Measurements from ENCODE around the gene SYT7.
"Not testable (repeated sequence)": the region's sequence is repeated elsewhere in the genome, so short reads cannot be mapped to it uniquely, and the experiment has no call there.

The SYT7 gene

GRCh38 chr11:61486011-61486620, 94.8 kb downstream of the SYT7 start:
- TF ChIP-seq, protein P1, sequence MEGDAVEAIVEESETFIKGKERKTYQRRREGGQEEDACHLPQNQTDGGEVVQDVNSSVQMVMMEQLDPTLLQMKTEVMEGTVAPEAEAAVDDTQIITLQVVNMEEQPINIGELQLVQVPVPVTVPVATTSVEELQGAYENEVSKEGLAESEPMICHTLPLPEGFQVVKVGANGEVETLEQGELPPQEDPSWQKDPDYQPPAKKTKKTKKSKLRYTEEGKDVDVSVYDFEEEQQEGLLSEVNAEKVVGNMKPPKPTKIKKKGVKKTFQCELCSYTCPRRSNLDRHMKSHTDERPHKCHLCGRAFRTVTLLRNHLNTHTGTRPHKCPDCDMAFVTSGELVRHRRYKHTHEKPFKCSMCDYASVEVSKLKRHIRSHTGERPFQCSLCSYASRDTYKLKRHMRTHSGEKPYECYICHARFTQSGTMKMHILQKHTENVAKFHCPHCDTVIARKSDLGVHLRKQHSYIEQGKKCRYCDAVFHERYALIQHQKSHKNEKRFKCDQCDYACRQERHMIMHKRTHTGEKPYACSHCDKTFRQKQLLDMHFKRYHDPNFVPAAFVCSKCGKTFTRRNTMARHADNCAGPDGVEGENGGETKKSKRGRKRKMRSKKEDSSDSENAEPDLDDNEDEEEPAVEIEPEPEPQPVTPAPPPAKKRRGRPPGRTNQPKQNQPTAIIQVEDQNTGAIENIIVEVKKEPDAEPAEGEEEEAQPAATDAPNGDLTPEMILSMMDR (conservative IDR thresholded peaks at IDR 0.05; ENCODE audit: low read depth, low read length): no peak
- H3K4me3 ChIP-seq (ENCODE audit: low read depth, low read length): no peak overlapping the region
- no peak for DNase-seq (ENCODE audit: low read depth)

- TF ChIP-seq, protein P1 (conservative IDR thresholded peaks at IDR 0.05; ENCODE audit: low read depth, low read length): no peak
- no peak for DNase-seq (ENCODE audit: low read depth)
- no peak overlapping the region for H3K4me3 ChIP-seq (ENCODE audit: low read depth, low read length)
Measured at GRCh38 chr11:61485080-61485479, 95.8 kb downstream of the SYT7 start.

DNA sequence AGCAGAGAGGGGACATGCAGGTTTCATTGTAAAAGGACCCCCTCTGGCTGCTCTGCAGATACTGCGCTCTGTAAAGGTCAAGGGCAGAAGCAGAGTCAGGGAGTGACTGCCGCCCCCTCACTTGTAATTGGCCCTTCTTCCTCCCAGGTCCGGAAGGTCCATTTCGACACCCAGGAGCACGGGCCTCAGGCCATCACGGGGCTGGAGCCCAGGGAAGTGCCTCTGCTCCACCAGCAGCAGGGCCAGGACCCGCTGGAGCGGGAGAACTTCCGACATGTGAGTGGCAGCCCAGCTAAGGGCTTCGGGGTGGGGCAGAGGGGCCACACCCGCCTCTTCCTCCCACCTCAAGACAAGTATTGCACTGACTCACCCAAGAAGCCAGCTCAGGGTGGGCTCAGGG, 96.3 kb downstream of the SYT7 start:
- no peak for DNase-seq (ENCODE audit: low read depth)

DNA sequence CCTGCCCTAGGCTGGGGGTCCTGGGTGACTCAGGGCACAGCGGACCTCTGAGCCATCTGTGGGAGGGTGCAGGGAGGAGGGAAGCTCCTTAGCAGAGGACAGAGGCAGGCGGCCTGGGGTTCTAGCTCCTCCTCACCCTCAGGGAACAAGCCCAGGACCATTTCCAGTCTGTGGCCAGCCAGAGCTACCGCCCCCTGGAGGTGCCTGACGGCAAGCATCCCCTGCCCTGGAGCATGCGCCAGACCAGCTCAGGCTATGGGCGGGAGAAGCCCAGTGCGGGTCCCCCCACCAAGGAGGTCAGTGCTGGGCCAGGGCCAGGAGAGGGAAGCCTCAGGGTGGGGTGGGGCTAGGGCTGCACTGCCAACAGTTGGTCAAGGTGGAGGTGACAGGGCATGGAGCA, 98.4 kb downstream of the SYT7 start:
- H3K4me3 ChIP-seq (ENCODE audit: low read depth, low read length): no peak overlapping the region
- no peak for DNase-seq (ENCODE audit: low read depth)
- TF ChIP-seq, protein P1 (conservative IDR thresholded peaks at IDR 0.05; ENCODE audit: low read depth, low read length): peak; percentile 70

More for the DNA sequence above, 96.3 kb downstream of the SYT7 start:
- H3K4me3 ChIP-seq (ENCODE audit: low read depth, low read length): no peak overlapping the region
- TF ChIP-seq, protein P1 (conservative IDR thresholded peaks at IDR 0.05; ENCODE audit: low read depth, low read length): no peak

DNA sequence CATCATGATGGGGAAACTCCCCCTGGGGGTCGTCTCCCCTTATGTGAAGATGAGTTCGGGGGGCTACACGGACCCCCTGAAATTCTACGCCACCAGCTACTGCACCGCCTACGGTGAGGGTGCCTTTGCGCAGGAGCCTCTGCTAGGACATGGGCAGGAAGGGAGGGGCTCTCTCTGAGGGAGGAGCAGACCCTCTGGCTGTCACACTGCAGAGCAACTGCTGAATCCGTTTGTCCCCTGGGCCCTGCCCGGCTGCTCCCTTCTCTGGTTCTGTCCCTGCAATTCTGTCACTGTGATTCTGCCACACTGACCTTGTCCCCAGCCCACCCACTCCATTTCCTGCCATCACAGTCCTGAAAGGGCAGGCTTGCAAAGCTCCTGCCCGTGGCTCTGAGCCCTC, 99.1 kb downstream of the SYT7 start:
- H3K4me3 ChIP-seq (ENCODE audit: low read depth, low read length): no peak overlapping the region
- no peak for DNase-seq (ENCODE audit: low read depth)
- TF ChIP-seq, protein P1 (conservative IDR thresholded peaks at IDR 0.05; ENCODE audit: low read depth, low read length): no peak

GRCh38 chr11:61480994-61481335, 99.9 kb downstream of the SYT7 start:
- peak; percentile 50 for DNase-seq (ENCODE audit: low read depth)
- H3K4me3 ChIP-seq (ENCODE audit: low read depth, low read length): no peak overlapping the region
- TF ChIP-seq, protein P1 (conservative IDR thresholded peaks at IDR 0.05; ENCODE audit: low read depth, low read length): no peak

GRCh38 chr11:61480261-61480993, 100.4 kb downstream of the SYT7 start:
- TF ChIP-seq, protein P1 (conservative IDR thresholded peaks at IDR 0.05; ENCODE audit: low read depth, low read length): no peak
- no peak overlapping the region for H3K4me3 ChIP-seq (ENCODE audit: low read depth, low read length)
- no peak for DNase-seq (ENCODE audit: low read depth)

GRCh38 chr11:61479360-61480058, 101.4 kb downstream of the SYT7 start:
- not testable (repeated sequence) for H3K4me3 ChIP-seq (ENCODE audit: low read depth, low read length); DNase-seq (ENCODE audit: low read depth)

Measured in choroid plexus epithelial cell (primary cell).